HepG2 (cell line): ENCODE results near the gene TRIM25. TPM values are rescaled to one million over a fixed set of nuclear protein-coding genes. Genes with fewer than 3 reads are reported as not detected.

ENCODE experiments used
- BRD4 ChIP-seq: sonication (generic); formaldehyde crosslinking; IDR thresholded peaks from 2 replicates; pipeline ENCODE4 v1.4.0; 2020; ENCODE audit warnings: missing genetic modification reagents
- CREM ChIP-seq, 2 experiments: sonication (generic) in 1 of 2; formaldehyde crosslinking in 1 of 2; IDR thresholded peaks; 2 replicates each; pipeline versions ENCODE4 v1.4.0 to v1.6.1; 2016 to 2020; ENCODE audit warnings: antibody characterized with exemption in 1 of 2, mild to moderate bottlenecking in 1 of 2, missing genetic modification reagents in 1 of 2
- MEIS1 ChIP-seq: sonication (generic); formaldehyde crosslinking; IDR thresholded peaks from 2 replicates; pipeline ENCODE4 v1.9.0; 2021; ENCODE audit warnings: mild to moderate bottlenecking, missing genetic modification reagents, moderate library complexity, borderline replicate concordance
- NKX3-1 ChIP-seq: sonication (generic); formaldehyde crosslinking; IDR thresholded peaks from 2 replicates; pipeline ENCODE4 v1.5.0; 2020; ENCODE audit warnings: missing genetic modification reagents
- RFX1 ChIP-seq: fragments of 450-650 bp; IDR thresholded peaks from 2 replicates; pipeline ENCODE4 v1.6.1; 2017
- RORA ChIP-seq: sonication (generic); formaldehyde crosslinking; IDR thresholded peaks from 2 replicates; pipeline ENCODE4 v1.5.0; 2020; ENCODE audit warnings: mild to moderate bottlenecking, missing genetic modification reagents, moderate library complexity
- SOX13 ChIP-seq, 3 experiments: fragments of 450-650 bp in 1 of 3; sonication (generic) in 1 of 3; formaldehyde crosslinking in 1 of 3; IDR thresholded peaks in 2 of 3; conservative IDR thresholded peaks in 1 of 3; 2 replicates each; pipeline versions ENCODE4 v1.5.0 to v1.6.1; 2016 to 2020; ENCODE audit warnings: antibody characterized with exemption in 1 of 3, mild to moderate bottlenecking in 1 of 3, missing compliant biosample characterization in 1 of 3, missing genetic modification reagents in 1 of 3, moderate library complexity in 1 of 3
- ZNF124 ChIP-seq: sonication (generic); formaldehyde crosslinking; IDR thresholded peaks from 2 replicates; pipeline ENCODE4 v1.4.0; 2020; ENCODE audit warnings: missing genetic modification reagents
- ZNF629 ChIP-seq: sonication (generic); formaldehyde crosslinking; conservative IDR thresholded peaks from 2 replicates; pipeline ENCODE4 v1.5.0; 2020; ENCODE audit warnings: missing genetic modification reagents
- polyA plus RNA-seq, 8 experiments: library from polyadenylated mRNA; depleted of rRNA in 3 of 8; stranded (reverse) in 7 of 8; unstranded in 1 of 8; fragments of >200 nt; fragmentation: Illumina TruSeq in 4 of 8; extraction: Trizol in 4 of 8; gene quantifications; 2 replicates each; pipeline versions ENCODE4 v1.2.1 to v1.2.3, GENCODE V29; 2011 to 2016; ENCODE audit warnings: low read depth in 4 of 8, missing spikeins in 1 of 8, mixed read lengths in 1 of 8; ENCODE audit not compliant: insufficient read depth in 1 of 8
- total RNA-seq, 5 experiments: library from RNA; depleted of rRNA; stranded (reverse); fragments of >200 nt; fragmentation: Illumina TruSeq; extraction: Trizol; gene quantifications; 2 replicates each; pipeline ENCODE4 v1.2.3, GENCODE V29; 2016; ENCODE audit warnings: low read depth in 1 of 5
- TF ChIP-seq, protein P1 (sequence below): IDR thresholded peaks from 2 replicates; pipeline ENCODE4 v1.6.1; 2016; ENCODE audit warnings: control low read depth
- TF ChIP-seq, protein P2 (sequence below): sonication (generic); formaldehyde crosslinking; IDR thresholded peaks from 2 replicates; pipeline ENCODE4 v1.8.1; 2023; ENCODE audit warnings: mild to moderate bottlenecking, inconsistent platforms, moderate library complexity, missing genetic modification reagents, borderline replicate concordance
- TF ChIP-seq, protein P3 (sequence below): sonication (generic); formaldehyde crosslinking; IDR thresholded peaks from 2 replicates; pipeline ENCODE4 v1.4.0; 2020; ENCODE audit warnings: missing genetic modification reagents, low read depth, mild to moderate bottlenecking, borderline replicate concordance
- TF ChIP-seq, protein P4 (sequence below): sonication (generic); formaldehyde crosslinking; conservative IDR thresholded peaks from 2 replicates; pipeline ENCODE4 v1.4.0; 2020; ENCODE audit warnings: missing genetic modification reagents
- TF ChIP-seq, protein P5 (sequence below): sonication (generic); formaldehyde crosslinking; IDR thresholded peaks from 2 replicates; pipeline ENCODE4 v1.5.0; 2020; ENCODE audit warnings: missing genetic modification reagents
- TF ChIP-seq, protein P6 (sequence below): sonication (generic); formaldehyde crosslinking; IDR thresholded peaks from 2 replicates; pipeline ENCODE4 v1.5.0; 2020; ENCODE audit warnings: mild to moderate bottlenecking, missing genetic modification reagents
- TF ChIP-seq, protein P7 (sequence below): fragments of 450-650 bp; IDR thresholded peaks from 2 replicates; pipeline ENCODE4 v1.6.1; 2017; ENCODE audit warnings: mild to moderate bottlenecking

The TRIM25 gene
- total and polyA plus RNA-seq, 2 of the 13 experiments (the other 11 are each of a cell fraction or from before 2014, with no cell fraction given), result 30.8 to 42.2 TPM

DNA sequence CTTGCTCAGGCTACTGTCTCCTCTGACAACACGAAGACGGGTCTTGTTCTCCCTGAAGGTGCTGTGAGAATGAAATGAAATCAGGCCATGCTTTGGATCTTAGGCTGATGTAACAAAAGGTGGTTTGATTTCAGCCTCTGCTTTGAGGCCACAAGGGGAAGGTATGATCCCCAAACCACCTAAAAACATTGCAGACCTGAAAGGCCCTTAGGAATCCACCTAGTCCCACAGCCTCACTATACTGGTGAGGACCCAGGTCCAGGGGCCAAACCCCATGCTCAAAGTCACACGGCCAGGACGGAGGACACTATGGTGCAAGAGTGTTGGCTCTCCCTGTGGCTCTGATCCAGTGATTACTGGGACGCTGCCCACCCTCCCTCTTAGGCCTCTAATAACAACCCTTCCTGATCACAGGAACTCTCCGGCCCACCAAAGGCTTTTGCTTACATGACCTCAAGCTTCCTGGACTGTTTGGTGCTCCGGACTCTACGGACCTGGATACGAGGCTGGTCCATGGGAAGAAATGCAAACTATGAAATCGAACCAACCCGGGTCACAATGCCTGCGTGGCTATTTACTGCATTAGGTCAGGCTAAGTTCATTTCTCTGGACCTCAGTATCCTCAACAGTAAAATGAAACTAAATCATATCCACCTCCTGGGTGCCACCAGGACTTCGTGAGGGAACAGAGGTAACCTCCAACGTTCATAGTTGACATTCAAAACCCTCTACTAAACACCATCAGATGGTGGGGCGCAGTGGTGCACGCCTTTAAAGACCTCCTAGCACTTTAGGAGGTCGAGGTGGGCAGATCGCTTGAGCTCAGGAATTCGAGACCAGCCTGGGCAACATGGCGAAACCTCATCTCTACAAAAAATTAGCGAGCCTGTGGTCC lies 1.5 kb downstream of the TRIM25 start (continued):
- TF ChIP-seq BRD4 (CRISPR knock-in tag) (no peak), MEIS1 (CRISPR knock-in tag) (no peak), NKX3-1 (CRISPR knock-in tag) (0 out of 2 replicates have a peak, but pooled peaks have one; percentile 47), ZNF629 (CRISPR knock-in tag) (no peak), ZNF124 (CRISPR knock-in tag) (no peak; the same call in 1 of the 2 replicates), RORA (CRISPR knock-in tag) (no peak), SOX13 (IDR thresholded peaks at IDR 0.05) (no peak), SOX13 (CRISPR knock-in tag; conservative IDR thresholded peaks at IDR 0.05 in 1 of 2, IDR thresholded peaks at IDR 0.05 in 1 of 2) (peak in 1 of 2 experiments; percentile 22; a peak in 1 of 4 replicates), RFX1 (no peak), CREM (IDR thresholded peaks at IDR 0.05) (no peak), CREM (CRISPR knock-in tag; IDR thresholded peaks at IDR 0.05) (no peak)
- TF ChIP-seq, protein P1, sequence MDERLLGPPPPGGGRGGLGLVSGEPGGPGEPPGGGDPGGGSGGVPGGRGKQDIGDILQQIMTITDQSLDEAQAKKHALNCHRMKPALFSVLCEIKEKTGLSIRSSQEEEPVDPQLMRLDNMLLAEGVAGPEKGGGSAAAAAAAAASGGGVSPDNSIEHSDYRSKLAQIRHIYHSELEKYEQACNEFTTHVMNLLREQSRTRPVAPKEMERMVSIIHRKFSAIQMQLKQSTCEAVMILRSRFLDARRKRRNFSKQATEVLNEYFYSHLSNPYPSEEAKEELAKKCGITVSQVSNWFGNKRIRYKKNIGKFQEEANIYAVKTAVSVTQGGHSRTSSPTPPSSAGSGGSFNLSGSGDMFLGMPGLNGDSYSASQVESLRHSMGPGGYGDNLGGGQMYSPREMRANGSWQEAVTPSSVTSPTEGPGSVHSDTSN (CRISPR knock-in tag), result no peak
- TF ChIP-seq, protein P2, sequence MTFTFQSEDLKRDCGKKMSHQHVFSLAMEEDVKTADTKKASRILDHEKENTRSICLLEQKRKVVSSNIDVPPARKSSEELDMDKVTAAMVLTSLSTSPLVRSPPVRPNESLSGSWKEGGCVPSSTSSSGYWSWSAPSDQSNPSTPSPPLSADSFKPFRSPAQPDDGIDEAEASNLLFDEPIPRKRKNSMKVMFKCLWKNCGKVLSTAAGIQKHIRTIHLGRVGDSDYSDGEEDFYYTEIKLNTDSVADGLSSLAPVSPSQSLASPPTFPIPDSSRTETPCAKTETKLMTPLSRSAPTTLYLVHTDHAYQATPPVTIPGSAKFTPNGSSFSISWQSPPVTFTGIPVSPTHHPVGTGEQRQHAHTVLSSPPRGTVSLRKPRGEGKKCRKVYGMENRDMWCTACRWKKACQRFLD (CRISPR knock-in tag), result no peak
- TF ChIP-seq, protein P3, sequence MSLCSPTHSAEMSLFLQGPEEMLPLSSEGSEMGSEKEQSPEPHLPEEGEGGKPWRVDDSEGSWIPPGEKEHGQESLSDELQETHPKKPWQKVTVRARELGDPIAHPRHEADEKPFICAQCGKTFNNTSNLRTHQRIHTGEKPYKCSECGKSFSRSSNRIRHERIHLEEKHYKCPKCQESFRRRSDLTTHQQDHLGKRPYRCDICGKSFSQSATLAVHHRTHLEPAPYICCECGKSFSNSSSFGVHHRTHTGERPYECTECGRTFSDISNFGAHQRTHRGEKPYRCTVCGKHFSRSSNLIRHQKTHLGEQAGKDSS, result no peak
- TF ChIP-seq, protein P4, sequence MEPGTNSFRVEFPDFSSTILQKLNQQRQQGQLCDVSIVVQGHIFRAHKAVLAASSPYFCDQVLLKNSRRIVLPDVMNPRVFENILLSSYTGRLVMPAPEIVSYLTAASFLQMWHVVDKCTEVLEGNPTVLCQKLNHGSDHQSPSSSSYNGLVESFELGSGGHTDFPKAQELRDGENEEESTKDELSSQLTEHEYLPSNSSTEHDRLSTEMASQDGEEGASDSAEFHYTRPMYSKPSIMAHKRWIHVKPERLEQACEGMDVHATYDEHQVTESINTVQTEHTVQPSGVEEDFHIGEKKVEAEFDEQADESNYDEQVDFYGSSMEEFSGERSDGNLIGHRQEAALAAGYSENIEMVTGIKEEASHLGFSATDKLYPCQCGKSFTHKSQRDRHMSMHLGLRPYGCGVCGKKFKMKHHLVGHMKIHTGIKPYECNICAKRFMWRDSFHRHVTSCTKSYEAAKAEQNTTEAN (CRISPR knock-in tag), result peak; percentile 28; the same call in 1 of the 2 replicates
- TF ChIP-seq, protein P5, sequence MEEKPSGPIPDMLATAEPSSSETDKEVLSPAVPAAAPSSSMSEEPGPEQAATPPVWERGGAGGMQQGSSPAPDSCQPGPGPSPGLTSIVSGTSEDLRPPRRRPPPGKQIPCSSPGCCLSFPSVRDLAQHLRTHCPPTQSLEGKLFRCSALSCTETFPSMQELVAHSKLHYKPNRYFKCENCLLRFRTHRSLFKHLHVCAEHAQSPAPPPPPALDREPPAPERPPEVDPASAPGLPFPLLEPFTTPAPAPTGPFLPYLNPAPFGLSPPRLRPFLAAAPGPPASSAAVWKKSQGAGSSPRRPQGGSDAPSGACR, result peak; percentile 44; the same call in 1 of the 2 replicates
- TF ChIP-seq, protein P6, sequence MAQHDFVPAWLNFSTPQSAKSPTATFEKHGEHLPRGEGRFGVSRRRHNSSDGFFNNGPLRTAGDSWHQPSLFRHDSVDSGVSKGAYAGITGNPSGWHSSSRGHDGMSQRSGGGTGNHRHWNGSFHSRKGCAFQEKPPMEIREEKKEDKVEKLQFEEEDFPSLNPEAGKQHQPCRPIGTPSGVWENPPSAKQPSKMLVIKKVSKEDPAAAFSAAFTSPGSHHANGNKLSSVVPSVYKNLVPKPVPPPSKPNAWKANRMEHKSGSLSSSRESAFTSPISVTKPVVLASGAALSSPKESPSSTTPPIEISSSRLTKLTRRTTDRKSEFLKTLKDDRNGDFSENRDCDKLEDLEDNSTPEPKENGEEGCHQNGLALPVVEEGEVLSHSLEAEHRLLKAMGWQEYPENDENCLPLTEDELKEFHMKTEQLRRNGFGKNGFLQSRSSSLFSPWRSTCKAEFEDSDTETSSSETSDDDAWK (CRISPR knock-in tag), result no peak
- TF ChIP-seq, protein P7, sequence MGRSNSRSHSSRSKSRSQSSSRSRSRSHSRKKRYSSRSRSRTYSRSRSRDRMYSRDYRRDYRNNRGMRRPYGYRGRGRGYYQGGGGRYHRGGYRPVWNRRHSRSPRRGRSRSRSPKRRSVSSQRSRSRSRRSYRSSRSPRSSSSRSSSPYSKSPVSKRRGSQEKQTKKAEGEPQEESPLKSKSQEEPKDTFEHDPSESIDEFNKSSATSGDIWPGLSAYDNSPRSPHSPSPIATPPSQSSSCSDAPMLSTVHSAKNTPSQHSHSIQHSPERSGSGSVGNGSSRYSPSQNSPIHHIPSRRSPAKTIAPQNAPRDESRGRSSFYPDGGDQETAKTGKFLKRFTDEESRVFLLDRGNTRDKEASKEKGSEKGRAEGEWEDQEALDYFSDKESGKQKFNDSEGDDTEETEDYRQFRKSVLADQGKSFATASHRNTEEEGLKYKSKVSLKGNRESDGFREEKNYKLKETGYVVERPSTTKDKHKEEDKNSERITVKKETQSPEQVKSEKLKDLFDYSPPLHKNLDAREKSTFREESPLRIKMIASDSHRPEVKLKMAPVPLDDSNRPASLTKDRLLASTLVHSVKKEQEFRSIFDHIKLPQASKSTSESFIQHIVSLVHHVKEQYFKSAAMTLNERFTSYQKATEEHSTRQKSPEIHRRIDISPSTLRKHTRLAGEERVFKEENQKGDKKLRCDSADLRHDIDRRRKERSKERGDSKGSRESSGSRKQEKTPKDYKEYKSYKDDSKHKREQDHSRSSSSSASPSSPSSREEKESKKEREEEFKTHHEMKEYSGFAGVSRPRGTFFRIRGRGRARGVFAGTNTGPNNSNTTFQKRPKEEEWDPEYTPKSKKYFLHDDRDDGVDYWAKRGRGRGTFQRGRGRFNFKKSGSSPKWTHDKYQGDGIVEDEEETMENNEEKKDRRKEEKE, result no peak
